ENCODE measurements around the gene RNF44. TPM values are rescaled to one million over a fixed set of nuclear protein-coding genes. Genes with fewer than 3 reads are reported as not detected.

The RNF44 gene
- total RNA-seq, 1 experiment from 2014 or later = 113 TPM

GRCh38 chr5:176565760-176566288, 28.6 kb upstream of the RNF44 start:
- no TSS peak for BruUV-seq (replicated peaks)
- ATAC-seq (no peak), DNase-seq (ENCODE audit: low read depth, low spot score) (no peak)
- intact Hi-C loops (cut with micrococcal nuclease; ENCODE audit: unreplicated experiment) (no loop called here), in situ Hi-C loops (cut with HindIII; ENCODE audit: low pct_unique_long_range_greater_than_20kb, low sequenced_read_pairs) (no loop called here)
- Histone ChIP-seq H3K27ac (ENCODE audit: low read length) (no peak overlapping the region), H3K36me3 (ENCODE audit: control insufficient read depth, insufficient read depth, low read length) (no peaks in the 10 kb centered on the region), H3K9me3 (ENCODE audit: control insufficient read depth, insufficient read depth, low read depth, low read length) (no peaks in the 10 kb centered on the region), H3K4me1 (ENCODE audit: control insufficient read depth, insufficient read depth, low read length) (no peaks in the 10 kb centered on the region), H3K27me3 (ENCODE audit: control insufficient read depth, insufficient read depth, low read length) (no peaks in the 10 kb centered on the region), H3K4me3 (ENCODE audit: low read depth in 2 of 2, low read length in 2 of 2) (no peak overlapping the region)
- TF ChIP-seq REST (IDR thresholded peaks at IDR 0.05; ENCODE audit: insufficient read depth in 1 of 2, low read depth in 2 of 2, low read length in 1 of 2) (no peak), TCF7L2 (IDR thresholded peaks at IDR 0.05; ENCODE audit: low read depth, low read length) (no peak), SIN3A (IDR thresholded peaks at IDR 0.05; ENCODE audit: borderline replicate concordance, insufficient read depth, low read depth, low read length) (no peak), POLR2AphosphoS5 (IDR thresholded peaks at IDR 0.05; ENCODE audit: low read depth, low read length) (no peak), CTCF (IDR thresholded peaks at IDR 0.05) (no peak)
- POLR2A ChIA-PET = no interaction called here
- CTCF ChIA-PET = no interaction called here

GRCh38 chr5:176564002-176564401, 26.8 kb upstream of the RNF44 start:
- no peaks in the 10 kb centered on the region for H3K36me3 ChIP-seq (ENCODE audit: control insufficient read depth, insufficient read depth, low read length)
- no peak overlapping the region for H3K4me3 ChIP-seq (ENCODE audit: low read depth in 2 of 2, low read length in 2 of 2)
- H3K9me3 ChIP-seq (ENCODE audit: control insufficient read depth, insufficient read depth, low read depth, low read length) = no peaks in the 10 kb centered on the region
- H3K27ac ChIP-seq (ENCODE audit: low read length) = no peak overlapping the region
- no peak for DNase-seq (ENCODE audit: low read depth, low spot score)
- no peak for ATAC-seq
- no peaks in the 10 kb centered on the region for H3K27me3 ChIP-seq (ENCODE audit: control insufficient read depth, insufficient read depth, low read length)
- ChIA-PET CTCF (no interaction called here), POLR2A (interaction anchor here (0.6 kb wide), 1 partner anchor 119 kb away, joined by 3 read pairs; no protein-coding TSS in a partner anchor)
- in situ Hi-C loops (cut with HindIII; ENCODE audit: low pct_unique_long_range_greater_than_20kb, low sequenced_read_pairs) = no loop called here
- H3K4me1 ChIP-seq (ENCODE audit: control insufficient read depth, insufficient read depth, low read length) = no peaks in the 10 kb centered on the region
- TF ChIP-seq POLR2AphosphoS5 (IDR thresholded peaks at IDR 0.05; ENCODE audit: low read depth, low read length) = no peak
- no peak for TF ChIP-seq TCF7L2 (IDR thresholded peaks at IDR 0.05; ENCODE audit: low read depth, low read length)
- intact Hi-C loops (cut with micrococcal nuclease; ENCODE audit: unreplicated experiment) = no loop called here
- no TSS peak for BruUV-seq (replicated peaks)

- ChIA-PET POLR2A (no interaction called here), CTCF (no interaction called here)
- ATAC-seq (no peak), DNase-seq (ENCODE audit: low read depth, low spot score) (no peak)
- TF ChIP-seq TCF7L2 (IDR thresholded peaks at IDR 0.05; ENCODE audit: low read depth, low read length) (no peak), POLR2AphosphoS5 (IDR thresholded peaks at IDR 0.05; ENCODE audit: low read depth, low read length) (no peak), CTCF (IDR thresholded peaks at IDR 0.05) (no peak), REST (IDR thresholded peaks at IDR 0.05; ENCODE audit: insufficient read depth in 1 of 2, low read depth in 2 of 2, low read length in 1 of 2) (no peak), SIN3A (IDR thresholded peaks at IDR 0.05; ENCODE audit: borderline replicate concordance, insufficient read depth, low read depth, low read length) (no peak)
- no peaks in the 10 kb centered on the region for H3K9me3 ChIP-seq (ENCODE audit: control insufficient read depth, insufficient read depth, low read depth, low read length)
- H3K36me3 ChIP-seq (ENCODE audit: control insufficient read depth, insufficient read depth, low read length) = no peaks in the 10 kb centered on the region
- H3K27ac ChIP-seq (ENCODE audit: low read length) = no peak overlapping the region
- no peak overlapping the region for H3K4me3 ChIP-seq (ENCODE audit: low read depth in 2 of 2, low read length in 2 of 2)
- intact Hi-C loops (cut with micrococcal nuclease; ENCODE audit: unreplicated experiment) = no loop called here
- no TSS peak for BruUV-seq (replicated peaks)
- in situ Hi-C loops (cut with HindIII; ENCODE audit: low pct_unique_long_range_greater_than_20kb, low sequenced_read_pairs) = no loop called here
- H3K4me1 ChIP-seq (ENCODE audit: control insufficient read depth, insufficient read depth, low read length) = no peaks in the 10 kb centered on the region
- H3K27me3 ChIP-seq (ENCODE audit: control insufficient read depth, insufficient read depth, low read length) = no peaks in the 10 kb centered on the region
Observed at GRCh38 chr5:176562189-176562588, 25.0 kb upstream of the RNF44 start.
